ENCODE results near the gene CTSK. TPM values are rescaled to one million over a fixed set of nuclear protein-coding genes. Genes with fewer than 3 reads are reported as not detected.

The CTSK gene
- total and polyA plus RNA-seq, 2 donors from 2014 or later = 11.6 to 16.8 TPM

DNA sequence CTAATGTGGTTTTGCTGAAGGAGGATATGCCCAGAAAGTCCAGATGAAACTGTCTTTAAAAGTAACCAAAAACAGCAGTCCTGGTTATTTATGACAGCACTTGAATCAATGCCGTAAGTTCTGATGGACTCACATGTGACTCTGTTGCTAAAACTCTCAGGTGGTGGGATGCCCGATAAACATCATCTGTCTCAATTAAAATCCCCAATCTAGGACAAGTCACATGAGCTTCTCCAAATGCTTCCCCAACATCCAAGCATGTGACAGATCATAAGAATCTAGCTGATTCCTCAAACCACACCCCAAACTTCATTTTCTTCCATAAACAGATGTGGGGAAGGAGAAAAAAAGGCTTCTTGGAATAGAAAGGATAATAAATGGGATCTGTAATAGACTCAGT, 786 bp upstream of the CTSK start:
- intact Hi-C loops (cut with DNase I) = no loop called here
- FAIRE-seq (no peak), DNase-seq (no peak)
- peaks cover 9 to 28% (median 13%) of the 10 kb centered on the region in 3 donors for H3K36me3 ChIP-seq (ENCODE audit: control insufficient read depth in 2 of 3, insufficient read depth in 3 of 3, low read length in 3 of 3)
- H3K4me3 ChIP-seq (ENCODE audit: low read length in 3 of 3) = no peak overlapping the region
- TF ChIP-seq CTCF (IDR thresholded peaks at IDR 0.05; ENCODE audit: borderline replicate concordance, extremely low read depth, insufficient read depth) = no peak
- no peaks in the 10 kb centered on the region for H3K4me1 ChIP-seq (ENCODE audit: control insufficient read depth in 2 of 3, insufficient read depth in 2 of 3, low read depth in 1 of 3, low read length in 3 of 3)
- H3K9ac ChIP-seq (ENCODE audit: low read length in 3 of 3) = no peak overlapping the region
- H3K27ac ChIP-seq (ENCODE audit: low read depth in 2 of 2, low read length in 2 of 2) = no peak overlapping the region
- H3K9me3 ChIP-seq (ENCODE audit: control insufficient read depth in 2 of 3, insufficient read depth in 1 of 3, low read length in 3 of 3) = no peaks in the 10 kb centered on the region
- no peaks in the 10 kb centered on the region for H3K27me3 ChIP-seq (ENCODE audit: control insufficient read depth, insufficient read depth, low read length)

DNA sequence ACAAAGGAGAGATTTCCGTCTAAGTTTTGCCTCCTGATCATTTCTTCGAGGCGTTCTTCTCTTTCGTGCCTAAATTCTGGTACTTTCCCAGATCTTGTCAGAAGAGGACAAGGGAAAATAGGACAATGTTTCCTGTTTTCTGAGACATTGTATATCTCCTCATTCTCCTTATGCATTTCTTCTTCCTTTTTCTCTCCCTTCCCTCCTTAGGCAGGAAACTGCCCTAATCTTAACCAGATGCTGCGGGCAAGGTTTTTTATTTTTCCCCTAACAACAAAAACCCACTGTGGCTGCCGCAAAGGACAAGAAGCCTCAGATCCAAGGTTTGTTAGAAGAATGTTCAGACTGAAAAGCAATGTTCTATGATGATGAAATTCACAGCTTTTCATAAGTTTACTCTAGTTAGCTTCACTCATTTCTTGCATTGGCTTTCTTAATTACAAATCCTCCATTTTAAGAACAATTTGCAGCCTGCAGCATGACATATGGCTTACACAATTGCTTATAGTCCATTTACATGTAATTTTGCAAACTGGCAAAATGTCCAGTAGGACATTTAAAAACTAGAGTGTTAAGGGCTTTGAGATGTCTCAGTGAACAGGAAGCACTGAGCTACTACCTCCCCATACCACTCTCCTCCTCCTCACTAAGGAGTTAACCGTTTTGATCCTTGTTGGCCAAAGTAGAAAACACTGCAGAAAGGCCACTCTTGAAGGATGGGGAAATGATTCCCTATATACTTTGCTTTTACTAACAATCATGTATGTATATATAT, 624 bp downstream of the CTSK start:
- Histone ChIP-seq H3K27me3 (ENCODE audit: control insufficient read depth, insufficient read depth, low read length) (no peaks in the 10 kb centered on the region), H3K36me3 (ENCODE audit: control insufficient read depth in 2 of 3, insufficient read depth in 3 of 3, low read length in 3 of 3) (peaks cover 4 to 16% (median 8%) of the 10 kb centered on the region in 3 donors), H3K27ac (ENCODE audit: low read depth in 2 of 2, low read length in 2 of 2) (no peak overlapping the region), H3K4me3 (ENCODE audit: low read length in 3 of 3) (peak overlapping the region in 2 of 3 donors; percentile 32 to 60), H3K9ac (ENCODE audit: low read length in 3 of 3) (peak overlapping the region in 1 of 3 donors; percentile 48), H3K9me3 (ENCODE audit: control insufficient read depth in 2 of 3, insufficient read depth in 1 of 3, low read length in 3 of 3) (no peaks in the 10 kb centered on the region), H3K4me1 (ENCODE audit: control insufficient read depth in 2 of 3, insufficient read depth in 2 of 3, low read depth in 1 of 3, low read length in 3 of 3) (no peaks in the 10 kb centered on the region)
- no peak for FAIRE-seq
- intact Hi-C loops (cut with DNase I) = no loop called here
- no peak for TF ChIP-seq CTCF (IDR thresholded peaks at IDR 0.05; ENCODE audit: borderline replicate concordance, extremely low read depth, insufficient read depth)
- no peak for DNase-seq

- no peaks in the 10 kb centered on the region for H3K9me3 ChIP-seq (ENCODE audit: control insufficient read depth in 2 of 3, insufficient read depth in 1 of 3, low read length in 3 of 3)
- no peaks in the 10 kb centered on the region for H3K4me1 ChIP-seq (ENCODE audit: control insufficient read depth in 2 of 3, insufficient read depth in 2 of 3, low read depth in 1 of 3, low read length in 3 of 3)
- intact Hi-C loops (cut with DNase I) = no loop called here
- H3K9ac ChIP-seq (ENCODE audit: low read length in 3 of 3) = no peak overlapping the region
- H3K27ac ChIP-seq (ENCODE audit: low read depth in 2 of 2, low read length in 2 of 2) = no peak overlapping the region
- H3K36me3 ChIP-seq (ENCODE audit: control insufficient read depth in 2 of 3, insufficient read depth in 3 of 3, low read length in 3 of 3) = peaks cover 0 to 4% (median 2%) of the 10 kb centered on the region in 3 donors
- H3K4me3 ChIP-seq (ENCODE audit: low read length in 3 of 3) = no peak overlapping the region
- no peak for FAIRE-seq
- TF ChIP-seq CTCF (IDR thresholded peaks at IDR 0.05; ENCODE audit: borderline replicate concordance, extremely low read depth, insufficient read depth) = no peak
- no peak for DNase-seq
- no peaks in the 10 kb centered on the region for H3K27me3 ChIP-seq (ENCODE audit: control insufficient read depth, insufficient read depth, low read length)
Observed at GRCh38 chr1:150805899-150806298, 2.2 kb downstream of the CTSK start.
